Heart right ventricle (tissue), 16 donors: Measurements from ENCODE around the gene IQSEC1. TPM values are rescaled to one million over a fixed set of nuclear protein-coding genes. Genes with fewer than 3 reads are reported as not detected.
A peak's percentile ranks its signal among the peaks of the same experiment; 100 is the strongest.

ENCODE experiments used
- ATAC-seq, 8 donors: fragments of 200-7000 bp; cut with Tn5 transposase; one replicate each; pipeline ENCODE4 v1.9.1; 2020; ENCODE audit warnings: mild to moderate bottlenecking in 8 of 8, moderate library complexity in 8 of 8, moderate number of reproducible peaks in 1 of 8
- DNase-seq, 2 donors: peaks; one replicate each; pipeline ENCODE4 v3.0.0-alpha.2; 2020
- H3K27ac ChIP-seq, 10 donors: fragments of 200-600 bp; sonication (generic) in 2 of 10; one replicate each; pipeline versions ENCODE4 v1.5.0 to v1.8.0; 2020 to 2022; ENCODE audit warnings: mild to moderate bottlenecking in 3 of 10
- H3K27me3 ChIP-seq, 7 donors: fragments of 200-600 bp; one replicate each; pipeline ENCODE4 v1.8.0; 2021 to 2022; ENCODE audit warnings: mild to moderate bottlenecking in 2 of 7
- H3K36me3 ChIP-seq, 9 donors: fragments of 200-600 bp; sonication (generic) in 1 of 9; one replicate each; pipeline versions ENCODE4 v1.5.0 to v1.8.0; 2020 to 2022; ENCODE audit warnings: mild to moderate bottlenecking in 2 of 9
- H3K4me1 ChIP-seq, 9 donors: fragments of 200-600 bp; sonication (generic) in 1 of 9; one replicate each; pipeline versions ENCODE4 v1.5.0 to v1.8.0; 2020 to 2022; ENCODE audit warnings: mild to moderate bottlenecking in 4 of 9
- H3K4me3 ChIP-seq, 10 donors: fragments of 200-600 bp; sonication (generic) in 2 of 10; one replicate each; pipeline versions ENCODE4 v1.5.0 to v1.8.0; 2020 to 2022; ENCODE audit warnings: mild to moderate bottlenecking in 7 of 10, moderate library complexity in 2 of 10
- H3K9me3 ChIP-seq, 11 donors: fragments of 200-600 bp in 10 of 11; sonication (generic) in 2 of 11; one replicate each; pipeline versions ENCODE4 v1.5.0 to v1.8.0; 2013 to 2022; ENCODE audit warnings: mild to moderate bottlenecking in 2 of 11, control low read depth in 1 of 11, moderate library complexity in 1 of 11
- CTCF ChIP-seq, 9 donors: fragments of 200-600 bp; sonication (generic) in 2 of 9; IDR thresholded peaks; one replicate each; pipeline versions ENCODE4 v1.5.0 to v1.8.0; 2021 to 2022; ENCODE audit warnings: antibody characterized with exemption in 9 of 9, mild to moderate bottlenecking in 5 of 9, moderate library complexity in 1 of 9
- WGBS, 2 donors: extraction: QIAGEN DNeasy Blood & Tissue Kit; methylation state at CpG; one replicate each; pipeline ENCODE4 v1.1.7; 2013; ENCODE audit warnings: inconsistent platforms in 1 of 2; 5-methylcytosine and 5-hydroxymethylcytosine counted together
- intact Hi-C, 10 donors: fragments of 100-400 bp; cut with DNase I; formaldehyde crosslinking; loops; one replicate each; pipeline versions ENCODE4 v1.11.1 to v1.14.2; 2022
- polyA plus RNA-seq, 2 donors: library from polyadenylated mRNA; stranded (reverse); fragments of 200-250 nt; gene quantifications; one replicate each; pipeline ENCODE4 v1.2.3, GENCODE V29; 2013
- total RNA-seq, 10 donors: library from RNA; stranded (reverse); fragmentation: NEBNext Ultra II Directional in 3 of 10; extraction: Animal tissue kit (Norgen Biotek cat#: 25700) in 3 of 10; gene quantifications; one replicate each; pipeline versions ENCODE4 v1.2.1 to v1.2.4, GENCODE V29; 2021 to 2023
- donor health status: Arrhythmogenic right ventricular cardiomyopathy.
- donor health status: ischemic (EF 13 %, LVEDD 7.1; RV severe dilation, severe dysfunction).
- donor health status: healthy with polysubstance abuse.
- donor health status: DM: no; HTN: yes; CAD: no.
- donor health status: DM: no; HTN: no; CAD: no.
- donor health status: ischemic (EF 25% LVEDD 6.9; RV normal size, moderate dysfunction).
- donor health status: ischemic (EF 25% LVEDD 5.7; RV mildly dilated, moderate dysfunction).
- donor health status: healthy.
- donor health status: DM: yes; HTN: yes; CAD: no.
- donor health status: Ischemic cardiomyopathy.
- donor health status: ischemic (EF 35%, LVEDD 5.7; RV mildly dilated, moderate dysfunction).
- donor health status: nonischemic (EF 11% LVEDD 7.7; RV severe dilation, severe dysfunction).
- donor health status: DM: yes; HTN: yes; CAD: no.
- donor health status: PGD.
- donor health status: ischemic (EF 29% LVEDD 5.4; RV normal size, mild dysfunction).
- donor health status: nonischemic (EF 23%, LVEDD 6.1; RV moderate dilation, normal function).

IQSEC1 gene
- total and polyA plus RNA-seq, 12 donors, result 13.1 to 73.9 (median 60.4) TPM

GRCh38 chr3:12975748-12976522 is 97.3 kb downstream of the IQSEC1 start:
- H3K27ac ChIP-seq, result no peak overlapping the region
- no peak overlapping the region for H3K4me3 ChIP-seq
- H3K9me3 ChIP-seq, result no peaks in the 10 kb centered on the region
- H3K27me3 ChIP-seq, result no peaks in the 10 kb centered on the region
- TF ChIP-seq CTCF (IDR thresholded peaks at IDR 0.05), result no peak
- no peak for DNase-seq
- peaks cover 0 to 37% (median 0%) of the 10 kb centered on the region in 9 donors for H3K36me3 ChIP-seq
- peaks cover 0 to 35% (median 15%) of the 10 kb centered on the region in 9 donors for H3K4me1 ChIP-seq
- ATAC-seq, result peak in 2 of 8 donors; percentile 8 to 19
- intact Hi-C loops, result loop anchor here in 1 of 10 donors (5.0 kb wide), 1 partner anchor 64 kb away; no protein-coding TSS in a partner anchor
- WGBS, 2 donors, result 86 to 90% methylated on average over 12 of the region's 12 CpGs

GRCh38 chr3:12974819-12975218 is 98.4 kb downstream of the IQSEC1 start:
- DNase-seq (no peak), ATAC-seq (peak; percentile 36 to 80 (median 64))
- H3K4me1 ChIP-seq, result peaks cover 0 to 46% (median 26%) of the 10 kb centered on the region in 9 donors
- WGBS, 2 donors, result 40 to 58% methylated on average over 6 of the region's 6 CpGs
- TF ChIP-seq CTCF (IDR thresholded peaks at IDR 0.05), result peak in 3 of 9 donors; percentile 15 to 25 (median 16)
- H3K9me3 ChIP-seq, result no peaks in the 10 kb centered on the region
- H3K27me3 ChIP-seq, result no peaks in the 10 kb centered on the region
- H3K27ac ChIP-seq, result peak overlapping the region in 1 of 10 donors; percentile 26
- intact Hi-C loops, result loop anchor here in 1 of 10 donors (5.0 kb wide), 1 partner anchor 63 kb away; no protein-coding TSS in a partner anchor
- peaks cover 0 to 27% (median 0%) of the 10 kb centered on the region in 9 donors for H3K36me3 ChIP-seq
- H3K4me3 ChIP-seq, result no peak overlapping the region

- H3K4me3 ChIP-seq, result no peak overlapping the region
These were observed 98.9 kb downstream of the IQSEC1 start for GRCh38 chr3:12974334-12974733.

GRCh38 chr3:12973827-12974226 is 99.4 kb downstream of the IQSEC1 start:
- Histone ChIP-seq H3K4me3 (no peak overlapping the region), H3K27ac (no peak overlapping the region), H3K9me3 (no peaks in the 10 kb centered on the region), H3K27me3 (no peaks in the 10 kb centered on the region), H3K4me1 (peaks cover 6 to 56% (median 34%) of the 10 kb centered on the region in 9 donors), H3K36me3 (peaks cover 0 to 17% (median 0%) of the 10 kb centered on the region in 9 donors)
- DNase-seq (no peak), ATAC-seq (no peak)
- 89 to 93% methylated on average over 6 of the region's 6 CpGs for WGBS, 2 donors
- intact Hi-C loops, result no loop called here
- no peak for TF ChIP-seq CTCF (IDR thresholded peaks at IDR 0.05)

More at GRCh38 chr3:12974334-12974733, 98.9 kb downstream of the IQSEC1 start:
- no peak for TF ChIP-seq CTCF (IDR thresholded peaks at IDR 0.05)
- no peaks in the 10 kb centered on the region for H3K27me3 ChIP-seq
- H3K4me1 ChIP-seq, result peaks cover 4 to 51% (median 29%) of the 10 kb centered on the region in 9 donors
- intact Hi-C loops, result no loop called here
- H3K36me3 ChIP-seq, result peaks cover 0 to 23% (median 0%) of the 10 kb centered on the region in 9 donors
- DNase-seq, result no peak
- peak overlapping the region in 1 of 10 donors; percentile 26 for H3K27ac ChIP-seq
- WGBS, 2 donors, result 44 to 52% methylated on average over 6 of the region's 6 CpGs
- H3K9me3 ChIP-seq, result no peaks in the 10 kb centered on the region
- ATAC-seq, result no peak
